ENCODE data around the gene GALE.
A peak's percentile ranks its signal among the peaks of the same experiment; 100 is the strongest.

DNA sequence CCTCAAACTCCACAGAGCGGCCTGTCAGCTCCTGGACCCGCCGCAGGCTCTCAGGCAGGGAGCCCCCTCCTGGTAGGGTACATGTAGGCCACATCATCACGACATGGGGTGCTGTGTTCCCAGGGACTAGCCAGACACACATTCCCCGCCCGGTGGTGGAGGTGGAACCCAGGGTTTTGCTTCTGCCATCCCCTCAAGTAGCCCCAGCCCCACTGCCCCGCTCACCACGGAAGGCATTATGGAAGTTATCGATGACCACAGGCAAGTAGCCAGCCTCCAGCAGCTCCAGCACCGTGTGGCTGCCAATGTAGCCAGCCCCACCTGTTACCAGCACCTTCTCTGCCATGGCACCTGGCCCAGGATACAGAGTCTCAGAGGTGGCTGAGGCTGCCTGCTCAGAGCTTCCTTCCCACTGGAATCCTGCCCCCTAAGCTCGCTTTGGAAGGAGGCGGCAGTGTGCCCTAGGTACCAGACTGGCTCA is 1.9 kb downstream of the GALE start:
- TF ChIP-seq, protein P1, sequence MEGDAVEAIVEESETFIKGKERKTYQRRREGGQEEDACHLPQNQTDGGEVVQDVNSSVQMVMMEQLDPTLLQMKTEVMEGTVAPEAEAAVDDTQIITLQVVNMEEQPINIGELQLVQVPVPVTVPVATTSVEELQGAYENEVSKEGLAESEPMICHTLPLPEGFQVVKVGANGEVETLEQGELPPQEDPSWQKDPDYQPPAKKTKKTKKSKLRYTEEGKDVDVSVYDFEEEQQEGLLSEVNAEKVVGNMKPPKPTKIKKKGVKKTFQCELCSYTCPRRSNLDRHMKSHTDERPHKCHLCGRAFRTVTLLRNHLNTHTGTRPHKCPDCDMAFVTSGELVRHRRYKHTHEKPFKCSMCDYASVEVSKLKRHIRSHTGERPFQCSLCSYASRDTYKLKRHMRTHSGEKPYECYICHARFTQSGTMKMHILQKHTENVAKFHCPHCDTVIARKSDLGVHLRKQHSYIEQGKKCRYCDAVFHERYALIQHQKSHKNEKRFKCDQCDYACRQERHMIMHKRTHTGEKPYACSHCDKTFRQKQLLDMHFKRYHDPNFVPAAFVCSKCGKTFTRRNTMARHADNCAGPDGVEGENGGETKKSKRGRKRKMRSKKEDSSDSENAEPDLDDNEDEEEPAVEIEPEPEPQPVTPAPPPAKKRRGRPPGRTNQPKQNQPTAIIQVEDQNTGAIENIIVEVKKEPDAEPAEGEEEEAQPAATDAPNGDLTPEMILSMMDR (conservative IDR thresholded peaks at IDR 0.05; ENCODE audit: low read length) = peak; percentile 34; the same call in 1 of the 2 replicates
- no peak for TF ChIP-seq EZH2phosphoT487 (IDR thresholded peaks at IDR 0.05; ENCODE audit: borderline replicate concordance)

Measured in Loucy (cell line).